Parathyroid adenoma (tissue), 2 donors: ENCODE measurements around the gene HDAC5.
A peak's percentile ranks its signal among the peaks of the same experiment; 100 is the strongest.

ENCODE experiments used
- H2AFZ ChIP-seq: fragments of 300-600 bp; sonication (generic); one replicate; pipeline ENCODE4 v1.7.0; 2017; ENCODE audit warnings: antibody characterized with exemption, mild to moderate bottlenecking
- H3K27ac ChIP-seq: fragments of 300-600 bp; sonication (generic); one replicate; pipeline ENCODE4 v1.7.0; 2017
- H3K27me3 ChIP-seq: fragments of 300-600 bp; sonication (generic); one replicate; pipeline ENCODE4 v1.7.0; 2017; ENCODE audit warnings: low read length; ENCODE audit not compliant: control insufficient read depth, insufficient read depth
- H3K36me3 ChIP-seq: fragments of 300-600 bp; sonication (generic); one replicate; pipeline ENCODE4 v1.7.0; 2017; ENCODE audit warnings: low read length; ENCODE audit not compliant: control insufficient read depth, insufficient read depth
- H3K4me1 ChIP-seq: fragments of 300-600 bp; sonication (generic); one replicate; pipeline ENCODE4 v1.7.0; 2017; ENCODE audit warnings: control low read depth
- H3K4me2 ChIP-seq: fragments of 300-600 bp; sonication (generic); one replicate; pipeline ENCODE4 v1.7.0; 2017; ENCODE audit warnings: low read length
- H3K4me3 ChIP-seq: fragments of 300-600 bp; sonication (generic); one replicate; pipeline ENCODE4 v1.7.0; 2017; ENCODE audit warnings: low read depth, low read length
- H3K79me2 ChIP-seq: fragments of 300-600 bp; sonication (generic); one replicate; pipeline ENCODE4 v1.7.0; 2017; ENCODE audit warnings: control low read depth
- H3K9ac ChIP-seq: fragments of 300-600 bp; sonication (generic); one replicate; pipeline ENCODE4 v1.7.0; 2017; ENCODE audit warnings: mild to moderate bottlenecking
- H3K9me3 ChIP-seq: fragments of 300-600 bp; sonication (generic); one replicate; pipeline ENCODE4 v1.7.0; 2017; ENCODE audit warnings: low read length; ENCODE audit not compliant: control insufficient read depth
- CTCF ChIP-seq: fragments of 300-600 bp; sonication (generic); IDR thresholded peaks from one replicate; pipeline ENCODE4 v1.7.0; 2017; ENCODE audit warnings: antibody characterized with exemption, mild to moderate bottlenecking
- donor health status: primary hyperparathyroidism.

HDAC5 gene

GRCh38 chr17:44130693-44131349 is 7.4 kb upstream of the HDAC5 start:
- no peaks in the 10 kb centered on the region for H3K79me2 ChIP-seq
- H3K9me3 ChIP-seq, result no peaks in the 10 kb centered on the region
- H3K36me3 ChIP-seq, result no peaks in the 10 kb centered on the region
- no peak overlapping the region for H3K27ac ChIP-seq
- H3K27me3 ChIP-seq, result no peaks in the 10 kb centered on the region
- no peaks in the 10 kb centered on the region for H3K4me1 ChIP-seq
- no peak overlapping the region for H3K4me2 ChIP-seq
- peak overlapping the region; percentile 64 for H2AFZ ChIP-seq
- H3K4me3 ChIP-seq, result no peak overlapping the region
- no peak overlapping the region for H3K9ac ChIP-seq
- TF ChIP-seq CTCF, result no peak

GRCh38 chr17:44128383-44128782 is 4.9 kb upstream of the HDAC5 start:
- H3K9ac ChIP-seq, result no peak overlapping the region
- no peak overlapping the region for H2AFZ ChIP-seq
- no peak for TF ChIP-seq CTCF
- no peaks in the 10 kb centered on the region for H3K27me3 ChIP-seq
- no peaks in the 10 kb centered on the region for H3K9me3 ChIP-seq
- H3K4me1 ChIP-seq, result peaks cover 2% of the 10 kb centered on the region
- H3K36me3 ChIP-seq, result no peaks in the 10 kb centered on the region
- no peak overlapping the region for H3K4me2 ChIP-seq
- H3K4me3 ChIP-seq, result no peak overlapping the region
- no peak overlapping the region for H3K27ac ChIP-seq
- peaks cover 5% of the 10 kb centered on the region for H3K79me2 ChIP-seq

GRCh38 chr17:44124118-44124438 is 637 bp upstream of the HDAC5 start:
- Histone ChIP-seq H3K9ac (peak overlapping the region; percentile 75), H3K27me3 (no peaks in the 10 kb centered on the region), H3K79me2 (peaks cover 23% of the 10 kb centered on the region), H3K9me3 (no peaks in the 10 kb centered on the region), H3K4me3 (peak overlapping the region; percentile 67), H3K27ac (peak overlapping the region; percentile 83), H3K4me2 (peak overlapping the region; percentile 65), H2AFZ (peak overlapping the region; percentile 99), H3K4me1 (peaks cover 9% of the 10 kb centered on the region), H3K36me3 (no peaks in the 10 kb centered on the region)
- no peak for TF ChIP-seq CTCF

GRCh38 chr17:44122816-44123355 is 555 bp downstream of the HDAC5 start:
- H3K79me2 ChIP-seq, result peaks cover 25% of the 10 kb centered on the region
- H3K9me3 ChIP-seq, result no peaks in the 10 kb centered on the region
- H3K36me3 ChIP-seq, result no peaks in the 10 kb centered on the region
- peaks cover 9% of the 10 kb centered on the region for H3K4me1 ChIP-seq
- H3K27ac ChIP-seq, result peak overlapping the region; percentile 78
- peak overlapping the region; percentile 97 for H3K4me3 ChIP-seq
- H3K4me2 ChIP-seq, result peak overlapping the region; percentile 99
- peak overlapping the region; percentile 90 for H2AFZ ChIP-seq
- H3K27me3 ChIP-seq, result no peaks in the 10 kb centered on the region
- peak overlapping the region; percentile 98 for H3K9ac ChIP-seq
- no peak for TF ChIP-seq CTCF
